Body of pancreas (tissue), 4 donors: ENCODE results near the gene HEMGN. TPM values are rescaled to one million over a fixed set of nuclear protein-coding genes. Genes with fewer than 3 reads are reported as not detected.

Source experiments
- ATAC-seq: fragments of 150-250 bp; one replicate; pipeline ENCODE4 v1.9.1; 2016
- DNase-seq, 4 donors: peaks; one replicate each; pipeline ENCODE4 v3.0.0-alpha.2; 2019
- H3K27ac ChIP-seq, 4 donors: fragments of 200-600 bp; sonication (generic); 1 replicate in 3 of 4; 2 replicates in 1 of 4; pipeline versions ENCODE4 v1.5.1 to v1.6.1; 2016 to 2019; ENCODE audit warnings: mild to moderate bottlenecking in 1 of 4, mixed read lengths in 1 of 4, moderate library complexity in 1 of 4
- H3K27me3 ChIP-seq, 2 donors: fragments of 200-600 bp; sonication (generic); one replicate each; pipeline ENCODE4 v1.6.0; 2016; ENCODE audit warnings: mild to moderate bottlenecking in 1 of 2
- H3K36me3 ChIP-seq, 2 donors: fragments of 200-600 bp; sonication (generic); replicated peaks in 1 of 2; 2 replicates each; pipeline ENCODE4 v1.5.1; 2016; ENCODE audit warnings: low read depth in 2 of 2; ENCODE audit not compliant: insufficient read depth in 1 of 2
- H3K4me1 ChIP-seq: fragments of 200-600 bp; sonication (generic); one replicate; pipeline ENCODE4 v1.6.0; 2016
- H3K4me3 ChIP-seq, 2 donors: fragments of 200-600 bp; sonication (generic); 1 replicate in 1 of 2; 2 replicates in 1 of 2; pipeline ENCODE4 v1.5.1; 2016 to 2019
- H3K9me3 ChIP-seq, 3 donors: fragments of 200-600 bp; sonication (generic); 1 replicate in 2 of 3; 2 replicates in 1 of 3; pipeline ENCODE4 v1.5.1; 2016
- POLR2A ChIP-seq, 3 donors: fragments of 450-650 bp; IDR thresholded peaks; one replicate each; pipeline ENCODE4 v1.6.1; 2016; ENCODE audit warnings: antibody characterized with exemption in 3 of 3, mild to moderate bottlenecking in 2 of 3
- WGBS, 2 donors: methylation state at CpG; one replicate each; pipeline ENCODE4 v1.1.5; 2017; 5-methylcytosine and 5-hydroxymethylcytosine counted together
- intact Hi-C: fragments of 100-400 bp; cut with DNase I; formaldehyde crosslinking; loops from one replicate; pipeline ENCODE4 v1.15.1; 2023
- total RNA-seq, 2 donors: library from RNA; depleted of rRNA; stranded (reverse); fragments of >200 nt; gene quantifications; one replicate each; pipeline ENCODE4 v1.1.0, GENCODE V29; 2016
- TF ChIP-seq, protein P1 (sequence below), 7 experiments: fragments of 450-650 bp in 4 of 7; fragments of 200-600 bp in 3 of 7; sonication (generic) in 3 of 7; IDR thresholded peaks; one replicate each; pipeline ENCODE4 v1.5.1; 2016 to 2019; ENCODE audit warnings: antibody characterized with exemption in 7 of 7

Gene HEMGN, protein sequence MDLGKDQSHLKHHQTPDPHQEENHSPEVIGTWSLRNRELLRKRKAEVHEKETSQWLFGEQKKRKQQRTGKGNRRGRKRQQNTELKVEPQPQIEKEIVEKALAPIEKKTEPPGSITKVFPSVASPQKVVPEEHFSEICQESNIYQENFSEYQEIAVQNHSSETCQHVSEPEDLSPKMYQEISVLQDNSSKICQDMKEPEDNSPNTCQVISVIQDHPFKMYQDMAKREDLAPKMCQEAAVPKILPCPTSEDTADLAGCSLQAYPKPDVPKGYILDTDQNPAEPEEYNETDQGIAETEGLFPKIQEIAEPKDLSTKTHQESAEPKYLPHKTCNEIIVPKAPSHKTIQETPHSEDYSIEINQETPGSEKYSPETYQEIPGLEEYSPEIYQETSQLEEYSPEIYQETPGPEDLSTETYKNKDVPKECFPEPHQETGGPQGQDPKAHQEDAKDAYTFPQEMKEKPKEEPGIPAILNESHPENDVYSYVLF
- not detected for total RNA-seq

GRCh38 chr9:97938081-97938644 lies at the start of gene HEMGN:
Gene HEMGN, minus strand, starts transcription at chr9:97938172. Its CDS starts 36 bp downstream, at chr9:97938136.
- DNase-seq, result no peak
- no peaks in the 10 kb centered on the region for H3K36me3 ChIP-seq
- WGBS, 2 donors, result 52 to 59% methylated on average over 3 of the region's 3 CpGs
- ATAC-seq, result no peak
- TF ChIP-seq, protein P1, sequence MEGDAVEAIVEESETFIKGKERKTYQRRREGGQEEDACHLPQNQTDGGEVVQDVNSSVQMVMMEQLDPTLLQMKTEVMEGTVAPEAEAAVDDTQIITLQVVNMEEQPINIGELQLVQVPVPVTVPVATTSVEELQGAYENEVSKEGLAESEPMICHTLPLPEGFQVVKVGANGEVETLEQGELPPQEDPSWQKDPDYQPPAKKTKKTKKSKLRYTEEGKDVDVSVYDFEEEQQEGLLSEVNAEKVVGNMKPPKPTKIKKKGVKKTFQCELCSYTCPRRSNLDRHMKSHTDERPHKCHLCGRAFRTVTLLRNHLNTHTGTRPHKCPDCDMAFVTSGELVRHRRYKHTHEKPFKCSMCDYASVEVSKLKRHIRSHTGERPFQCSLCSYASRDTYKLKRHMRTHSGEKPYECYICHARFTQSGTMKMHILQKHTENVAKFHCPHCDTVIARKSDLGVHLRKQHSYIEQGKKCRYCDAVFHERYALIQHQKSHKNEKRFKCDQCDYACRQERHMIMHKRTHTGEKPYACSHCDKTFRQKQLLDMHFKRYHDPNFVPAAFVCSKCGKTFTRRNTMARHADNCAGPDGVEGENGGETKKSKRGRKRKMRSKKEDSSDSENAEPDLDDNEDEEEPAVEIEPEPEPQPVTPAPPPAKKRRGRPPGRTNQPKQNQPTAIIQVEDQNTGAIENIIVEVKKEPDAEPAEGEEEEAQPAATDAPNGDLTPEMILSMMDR (IDR thresholded peaks at IDR 0.05), result no peak
- TF ChIP-seq POLR2A (IDR thresholded peaks at IDR 0.05), result no peak
- intact Hi-C loops, result no loop called here
- H3K4me1 ChIP-seq, result no peaks in the 10 kb centered on the region
- no peaks in the 10 kb centered on the region for H3K9me3 ChIP-seq
- no peak within 1 kb of the TSS for H3K27ac ChIP-seq
- H3K27me3 ChIP-seq, result no peaks in the 10 kb centered on the region
- no peak within 1 kb of the TSS for H3K4me3 ChIP-seq

GRCh38 chr9:97987487-97987886 lies 49.5 kb upstream of the HEMGN start:
- Histone ChIP-seq H3K27ac (no peak overlapping the region), H3K4me3 (no peak overlapping the region), H3K9me3 (no peaks in the 10 kb centered on the region), H3K36me3 (no peaks in the 10 kb centered on the region), H3K4me1 (peaks cover 48% of the 10 kb centered on the region), H3K27me3 (no peaks in the 10 kb centered on the region)
- DNase-seq (no peak), ATAC-seq (no peak)
- intact Hi-C loops, result loop anchor here (10.0 kb wide), 1 partner anchor 47 kb away; no protein-coding TSS in a partner anchor
- 80 to 87% methylated on average over 5 of the region's 5 CpGs for WGBS, 2 donors
- TF ChIP-seq, protein P1 (IDR thresholded peaks at IDR 0.05), result no peak
- no peak for TF ChIP-seq POLR2A (IDR thresholded peaks at IDR 0.05)

DNA sequence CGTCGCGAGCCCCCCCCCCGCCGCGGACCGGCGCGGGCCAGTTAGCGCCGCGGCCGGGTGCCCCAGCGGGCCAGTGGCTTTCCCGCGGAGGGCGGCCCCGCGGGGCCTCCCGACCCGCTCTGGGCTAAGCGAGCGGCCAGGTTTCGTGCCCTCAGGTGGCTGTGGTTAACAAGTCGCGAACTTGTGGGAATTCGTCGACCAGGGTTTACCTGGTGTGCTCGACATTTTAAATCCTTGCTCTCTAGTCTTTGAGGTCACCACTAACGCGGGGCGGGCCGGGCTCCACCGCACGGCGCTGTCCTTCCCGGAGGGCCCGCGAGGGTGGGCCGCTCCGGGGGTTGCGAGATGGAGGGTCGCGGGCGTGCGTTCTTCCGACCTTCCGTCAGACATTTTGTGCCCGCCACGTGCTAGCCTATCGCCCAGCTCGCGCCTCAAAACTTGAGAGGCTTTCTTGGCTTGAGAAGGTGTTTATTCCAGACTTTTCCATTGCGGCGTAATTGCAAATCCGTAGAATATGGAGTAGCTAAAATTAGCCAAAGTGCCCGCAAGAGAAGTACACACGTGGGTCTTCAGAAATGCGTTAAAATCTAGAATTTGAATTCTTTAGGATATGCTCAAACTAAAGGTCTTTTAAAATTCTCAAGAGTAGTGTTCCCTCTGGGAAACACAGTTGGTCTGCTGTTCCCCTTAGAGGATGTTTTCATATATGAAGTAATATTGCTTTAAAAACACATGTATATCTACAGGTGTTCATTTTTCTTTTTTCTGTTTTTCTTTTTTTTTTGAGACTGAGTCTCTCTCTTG lies 47.3 kb upstream of the HEMGN start:
- ATAC-seq, result peak; percentile 1
- peak in 1 of 4 donors; percentile 21 for DNase-seq
- Histone ChIP-seq H3K9me3 (no peaks in the 10 kb centered on the region), H3K27ac (peak overlapping the region; percentile 88 to 97 (median 96)), H3K4me1 (peaks cover 48% of the 10 kb centered on the region), H3K4me3 (no peak overlapping the region), H3K36me3 (no peaks in the 10 kb centered on the region), H3K27me3 (no peaks in the 10 kb centered on the region)
- 16 to 37% methylated on average over 27 to 44 of the region's 59 CpGs for WGBS, 2 donors
- intact Hi-C loops, result loop anchor here (10.0 kb wide), 1 partner anchor 50 kb away; no protein-coding TSS in a partner anchor
- TF ChIP-seq, protein P1 (IDR thresholded peaks at IDR 0.05), result no peak
- no peak for TF ChIP-seq POLR2A (IDR thresholded peaks at IDR 0.05)

GRCh38 chr9:97984188-97985057 lies 46.5 kb upstream of the HEMGN start:
- no peaks in the 10 kb centered on the region for H3K9me3 ChIP-seq
- peak overlapping the region; percentile 88 to 97 (median 96) for H3K27ac ChIP-seq
- peak in 2 of 3 donors; percentile 41 to 70 for TF ChIP-seq POLR2A (IDR thresholded peaks at IDR 0.05)
- TF ChIP-seq, protein P1 (IDR thresholded peaks at IDR 0.05), result peak in 2 of 7 experiments; percentile 11 to 26
- H3K27me3 ChIP-seq, result no peaks in the 10 kb centered on the region
- no peaks in the 10 kb centered on the region for H3K36me3 ChIP-seq
- intact Hi-C loops, result loop anchor here (10.0 kb wide), 1 partner anchor 50 kb away; no protein-coding TSS in a partner anchor
- WGBS, 2 donors, result 0% methylated on average over 15 to 83 of the region's 116 CpGs
- ATAC-seq (peak; percentile 57), DNase-seq (peak; percentile 82 to 84 (median 82))
- H3K4me3 ChIP-seq, result peak overlapping the region; percentile 33 to 40
- H3K4me1 ChIP-seq, result peaks cover 43% of the 10 kb centered on the region
